ENCODE results near the gene PPP1R7. TPM values are rescaled to one million over a fixed set of nuclear protein-coding genes. Genes with fewer than 3 reads are reported as not detected.

The PPP1R7 gene
- polyA plus RNA-seq, 10 donors = 62.8 to 85.5 (median 79.6) TPM

DNA sequence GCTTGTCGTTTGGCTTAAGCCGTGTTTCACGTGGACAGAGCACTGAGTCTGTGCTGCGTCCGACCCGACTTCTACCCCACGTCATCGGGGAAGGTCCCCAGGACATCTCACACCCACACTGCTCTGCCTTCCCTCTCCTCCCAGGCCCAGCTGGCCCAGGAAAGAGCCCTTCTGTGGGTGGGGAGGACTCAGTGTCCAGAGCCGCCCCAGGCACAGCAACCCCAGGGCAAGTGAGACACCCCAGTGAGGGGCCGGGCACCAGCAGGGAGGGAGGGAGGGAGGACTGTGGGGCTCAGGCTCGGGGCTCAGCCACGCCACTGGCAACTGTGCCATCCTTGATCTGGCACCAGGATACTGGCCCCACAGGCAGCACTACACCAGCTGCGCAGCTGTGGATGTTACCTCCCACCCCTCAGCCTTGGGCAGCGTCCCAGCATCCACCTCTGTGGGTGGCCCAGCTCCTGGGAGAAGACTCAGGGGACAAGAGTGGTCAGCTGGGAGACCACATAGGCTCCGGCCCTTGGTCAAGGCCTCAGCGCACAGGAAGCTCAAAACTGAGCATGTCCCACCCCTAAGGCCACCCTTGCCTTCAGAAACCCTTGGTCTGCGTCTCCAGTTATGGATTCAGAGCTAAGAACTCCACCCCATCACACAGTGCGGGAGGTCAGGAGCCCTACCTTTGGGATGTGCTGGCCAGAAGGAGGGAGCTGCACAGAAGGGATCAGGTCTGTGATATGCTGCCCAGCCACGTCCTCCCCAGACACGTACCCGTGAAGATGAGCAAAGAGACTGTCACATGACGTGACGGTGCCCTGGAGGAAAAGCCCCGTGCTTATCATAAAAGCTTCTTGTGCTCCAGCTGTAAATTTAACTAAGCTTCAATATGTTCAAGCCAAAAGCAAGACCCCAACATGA, 12.7 kb upstream of the PPP1R7 start:
- no peak for DNase-seq

GRCh38 chr2:241138471-241138870, 11.8 kb upstream of the PPP1R7 start:
- DNase-seq = no peak

- DNase-seq = no peak
Measured at GRCh38 chr2:241139531-241140444, 10.5 kb upstream of the PPP1R7 start.

DNA sequence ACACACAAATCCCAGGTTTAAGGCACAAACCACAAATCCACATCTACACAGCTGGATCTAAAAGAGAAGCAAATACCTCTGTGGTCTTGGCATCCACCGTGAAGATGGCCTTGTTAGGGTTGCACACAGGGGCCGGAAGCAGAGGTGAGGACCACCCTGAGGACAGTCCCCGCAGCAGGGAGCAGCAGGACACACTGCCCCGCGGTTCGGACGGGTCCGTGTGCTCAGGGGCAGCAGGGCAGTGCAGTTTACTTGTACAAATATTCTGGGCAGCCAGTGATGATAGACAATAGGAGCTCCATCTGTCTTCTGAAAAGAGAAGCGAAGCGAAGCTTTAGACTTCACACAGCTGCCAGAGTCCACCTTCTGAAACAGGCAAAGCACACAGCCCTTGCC, 9.8 kb upstream of the PPP1R7 start:
- DNase-seq = no peak

- no peak for DNase-seq
Measured at GRCh38 chr2:241141214-241141770, 9.0 kb upstream of the PPP1R7 start.

GRCh38 chr2:241142063-241142462, 8.2 kb upstream of the PPP1R7 start:
- no peak for DNase-seq

DNA sequence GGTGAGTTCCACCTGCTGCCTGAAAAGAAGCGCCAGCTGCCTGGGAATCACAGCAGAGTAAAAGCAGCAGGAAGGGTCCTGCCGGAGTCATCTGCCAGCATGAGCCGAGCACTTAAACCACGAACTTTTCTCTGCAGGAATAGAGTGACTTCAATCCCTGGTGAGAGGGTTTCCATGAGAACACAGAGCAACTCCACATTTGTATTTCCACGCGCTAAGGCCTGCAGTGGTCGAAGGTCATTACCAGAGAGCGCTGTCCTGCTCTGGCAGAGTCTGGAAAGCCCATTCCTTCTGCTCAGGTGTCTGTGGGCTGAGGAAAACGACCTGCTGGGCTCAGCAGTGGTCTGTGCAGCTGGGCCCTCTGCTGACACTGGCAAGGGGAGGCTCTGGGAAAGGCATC, 7.7 kb upstream of the PPP1R7 start:
- DNase-seq = no peak

DNA sequence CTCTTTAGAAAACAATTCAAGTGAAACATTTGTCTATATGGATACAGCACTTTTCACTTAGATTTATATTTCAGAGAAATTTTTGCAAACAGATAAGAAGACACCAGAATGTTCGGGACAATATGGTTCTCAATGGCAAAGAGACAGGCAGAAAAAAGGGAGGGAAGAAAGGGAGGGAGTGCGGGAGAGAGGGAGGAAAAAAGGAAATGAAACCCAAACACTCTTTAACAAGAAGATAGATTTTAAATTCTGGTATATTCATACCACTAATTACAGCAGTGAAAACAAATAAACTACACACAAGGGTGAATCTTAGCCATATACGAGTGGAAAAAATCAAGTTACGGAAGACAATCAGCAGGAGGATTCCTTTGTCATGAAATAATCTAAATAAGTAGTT, 4.0 kb upstream of the PPP1R7 start:
- no peak for DNase-seq

DNA sequence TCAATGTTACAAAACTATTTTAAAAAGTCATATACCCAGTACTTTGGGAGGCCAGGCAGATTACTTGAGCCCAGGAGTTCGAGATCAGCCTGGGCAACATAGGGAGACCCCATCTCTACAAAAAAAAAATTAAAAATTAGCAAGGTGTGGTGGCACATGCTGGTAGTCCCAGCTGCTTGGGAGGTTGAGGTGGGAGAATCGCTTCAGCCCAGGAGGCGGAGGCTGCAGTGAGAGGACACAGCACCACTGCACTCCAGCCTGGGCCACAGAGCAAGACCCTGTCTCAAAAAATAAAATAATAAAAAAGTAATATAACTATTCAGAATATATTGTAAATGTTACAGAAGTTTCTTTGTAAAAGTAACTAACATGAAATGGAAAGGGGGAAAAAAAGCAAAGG, 2.9 kb upstream of the PPP1R7 start:
- DNase-seq = no peak

DNA sequence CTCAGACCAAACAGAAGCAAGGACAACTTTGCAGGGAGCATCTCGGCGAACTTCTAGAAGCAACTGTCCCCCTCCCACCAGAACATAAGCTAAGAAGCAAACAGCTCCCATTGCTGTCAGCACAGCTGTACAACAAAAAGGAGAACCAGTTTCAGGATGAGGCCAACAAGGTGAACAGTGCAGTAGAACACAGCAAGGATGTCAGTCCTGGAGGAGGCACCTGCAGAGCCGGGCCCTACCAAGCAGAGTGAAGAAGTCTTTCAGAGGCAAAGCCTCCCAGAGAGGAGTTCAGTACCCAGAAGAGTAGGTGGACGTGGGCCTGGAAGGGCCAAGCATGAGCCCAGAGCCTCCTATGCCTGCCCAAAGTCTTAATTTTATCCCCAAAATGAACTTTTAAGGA, 2.0 kb upstream of the PPP1R7 start:
- DNase-seq = no peak

DNA sequence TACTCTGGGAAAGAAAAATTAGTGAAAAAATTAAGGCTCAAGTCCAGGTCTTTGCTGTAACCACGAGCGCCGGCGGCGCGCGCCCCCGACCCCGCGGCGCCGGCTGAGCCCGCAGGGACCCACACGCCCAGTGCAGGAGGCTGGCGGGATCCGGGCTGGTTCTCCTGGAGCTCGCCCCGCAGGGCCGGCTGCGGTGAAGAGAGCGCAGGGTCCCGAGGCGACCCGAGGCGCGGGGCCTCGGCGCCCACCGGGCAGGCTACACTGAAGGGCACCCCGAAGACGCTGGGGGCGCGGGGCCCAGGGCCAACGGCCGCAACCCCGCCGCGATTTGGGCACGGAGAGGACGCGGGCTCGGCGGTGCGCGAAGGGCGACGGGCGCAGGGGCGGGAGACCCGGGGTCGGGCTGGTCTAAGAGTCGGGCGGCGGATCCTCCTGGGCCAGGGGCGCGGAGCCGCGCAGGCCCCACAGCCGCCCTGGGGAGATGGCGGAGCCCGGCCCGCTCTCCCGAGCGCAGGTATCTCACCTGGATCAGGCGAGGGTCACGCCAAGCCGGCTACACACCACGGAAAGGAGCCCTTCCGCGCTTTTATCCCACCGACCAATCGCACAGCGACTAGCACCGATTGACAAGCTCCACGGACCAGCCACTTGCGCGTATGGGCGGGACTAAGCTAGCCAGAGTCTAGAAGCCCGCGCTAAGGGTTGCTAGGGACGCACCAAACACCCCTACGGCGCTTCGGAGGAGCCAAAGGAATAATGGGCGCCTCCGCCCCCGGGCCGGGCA, 1.2 kb upstream of the PPP1R7 start, which contains the start of gene PASK:
TSS of gene PASK (minus strand) at position 582 of the 784 bp plus-strand sequence. CDS start 6,440 bp downstream, outside the sequence.
- peak; percentile 91 to 97 (median 91) for DNase-seq

GRCh38 chr2:241149675-241149924, 667 bp upstream of the PPP1R7 start:
- no peak for DNase-seq

GRCh38 chr2:241150660-241151530, 628 bp downstream of the PPP1R7 start:
- DNase-seq = peak in 2 of 3 donors; percentile 19 to 26

GRCh38 chr2:241151934-241152660, 1.8 kb downstream of the PPP1R7 start:
- DNase-seq = no peak

GRCh38 chr2:241153616-241154015, 3.3 kb downstream of the PPP1R7 start:
- DNase-seq = no peak

GRCh38 chr2:241154915-241155314, 4.6 kb downstream of the PPP1R7 start:
- DNase-seq = peak in 1 of 3 donors; percentile 23

DNA sequence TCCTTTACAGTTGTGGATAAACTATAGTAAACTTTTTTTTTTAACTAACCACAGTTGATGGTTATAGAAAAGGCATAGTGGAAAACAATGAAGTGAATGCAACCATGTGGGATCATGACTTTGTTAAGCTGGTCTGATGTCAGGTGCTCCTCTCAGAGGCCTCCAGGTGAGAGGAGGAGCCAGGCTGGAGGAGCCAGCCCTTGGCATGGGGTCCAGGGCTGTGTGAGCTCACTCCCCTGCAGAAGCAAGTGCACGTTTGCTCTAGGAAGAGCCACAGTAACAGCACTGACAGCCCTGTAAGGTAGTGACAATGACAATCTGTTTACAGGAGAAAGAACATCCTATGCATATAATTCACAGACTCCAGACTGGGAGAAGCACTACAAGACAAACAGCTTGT, 5.7 kb downstream of the PPP1R7 start:
- no peak for DNase-seq

DNA sequence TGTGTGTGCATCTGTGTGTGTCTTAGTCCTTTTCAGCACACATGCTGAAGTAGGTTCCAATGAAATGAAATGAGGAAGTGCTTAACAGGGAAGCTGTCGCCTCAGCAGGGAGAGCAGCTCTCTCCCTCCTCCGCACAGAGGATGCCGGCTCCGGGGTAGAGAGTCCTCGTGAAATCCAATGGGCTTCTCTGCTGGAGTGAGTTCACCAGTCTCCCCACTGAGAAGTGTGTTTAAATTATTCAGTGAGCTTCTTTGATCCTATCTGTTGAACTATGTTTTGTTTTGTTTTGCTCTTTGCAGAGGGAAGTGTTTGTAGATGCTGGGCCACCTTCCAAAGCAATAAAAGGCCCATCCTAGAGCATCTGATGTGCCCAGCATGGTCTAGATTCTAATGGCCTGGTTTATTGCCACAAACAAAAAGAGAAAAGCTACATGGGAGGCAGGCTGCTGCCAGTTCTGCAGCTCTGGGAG, 6.7 kb downstream of the PPP1R7 start:
- DNase-seq = no peak

GRCh38 chr2:241157841-241158545, 7.7 kb downstream of the PPP1R7 start:
- no peak for DNase-seq

All from muscle of back (tissue), 11 donors.